Endodermal cell (in vitro differentiated cells): ENCODE measurements around the gene S100PBP. TPM values are rescaled to one million over a fixed set of nuclear protein-coding genes. Genes with fewer than 3 reads are reported as not detected.

Experiments used
- DNase-seq: peaks from one replicate; pipeline ENCODE4 v3.0.0-alpha.2; 2017
- H3K27ac ChIP-seq: 2 replicates; pipeline ENCODE4 v1.5.1; 2013; ENCODE audit warnings: mild to moderate bottlenecking, low read depth, low read length, moderate library complexity
- H3K27me3 ChIP-seq: 2 replicates; pipeline ENCODE4 v1.6.1; 2013; ENCODE audit warnings: mild to moderate bottlenecking, low read length, moderate library complexity; ENCODE audit not compliant: insufficient read depth, control insufficient read depth, poor library complexity, severe bottlenecking
- H3K36me3 ChIP-seq: 2 replicates; pipeline ENCODE4 v1.7.0; 2013; ENCODE audit warnings: mild to moderate bottlenecking, low read length, moderate library complexity; ENCODE audit not compliant: control insufficient read depth, insufficient read depth
- H3K4me1 ChIP-seq: one replicate; pipeline ENCODE4 v1.7.0; 2013; ENCODE audit warnings: low read length; ENCODE audit not compliant: control insufficient read depth, insufficient read depth
- H3K4me3 ChIP-seq: 2 replicates; pipeline ENCODE4 v1.5.1; 2013; ENCODE audit warnings: mild to moderate bottlenecking, low read length, moderate library complexity
- H3K9ac ChIP-seq: 2 replicates; pipeline ENCODE4 v1.6.1; 2013; ENCODE audit warnings: mild to moderate bottlenecking, low read length, moderate library complexity; ENCODE audit not compliant: poor library complexity, severe bottlenecking; ENCODE audit errors: extremely low read depth
- H3K9me3 ChIP-seq: 2 replicates; pipeline ENCODE4 v1.6.1; 2013; ENCODE audit warnings: mild to moderate bottlenecking, low read length, moderate library complexity; ENCODE audit not compliant: control insufficient read depth
- H3K27ac Mint-ChIP-seq: 2 replicates; pipeline ENCODE4 v1.8.0; 2020; ENCODE audit warnings: mixed read lengths
- H3K27me3 Mint-ChIP-seq: 2 replicates; pipeline ENCODE4 v1.8.0; 2021; ENCODE audit warnings: mild to moderate bottlenecking, mixed read lengths; ENCODE audit not compliant: insufficient read depth
- H3K36me3 Mint-ChIP-seq: 2 replicates; pipeline ENCODE4 v1.8.0; 2020; ENCODE audit warnings: low read depth, mixed read lengths
- H3K4me1 Mint-ChIP-seq: 2 replicates; pipeline ENCODE4 v1.8.0; 2020; ENCODE audit warnings: mixed read lengths
- H3K4me3 Mint-ChIP-seq: 2 replicates; pipeline ENCODE4 v1.8.0; 2020; ENCODE audit warnings: mild to moderate bottlenecking, moderate library complexity, mixed read lengths
- H3K9me3 Mint-ChIP-seq: 2 replicates; pipeline ENCODE4 v1.8.0; 2020; ENCODE audit warnings: mild to moderate bottlenecking, mixed read lengths
- CTCF ChIP-seq: fragments of 200-600 bp; sonication (generic); conservative IDR thresholded peaks from 2 replicates; pipeline ENCODE4 v1.5.0; 2021; ENCODE audit warnings: antibody characterized with exemption, mild to moderate bottlenecking
- WGBS, 2 experiments: methylation state at CpG; one replicate each; pipeline versions ENCODE4 v1.1.5 to v1.1.7; 2013; ENCODE audit warnings: missing lambda C conversion rate in 2 of 2, mixed read lengths in 1 of 2; ENCODE audit not compliant: insufficient coverage in 1 of 2, insufficient read length in 1 of 2; 5-methylcytosine and 5-hydroxymethylcytosine counted together
- total RNA-seq, 2 donors: library from RNA; stranded (reverse); fragmentation: NEBNext Ultra II Directional in 1 of 2; extraction: Animal tissue kit (Norgen Biotek cat#: 25700) in 1 of 2; gene quantifications; 2 replicates in 1 of 2; 3 replicates in 1 of 2; pipeline ENCODE4 v1.2.1, GENCODE V29; 2021

The S100PBP gene
- total RNA-seq, 2 donors from 2014 or later = 91.4 to 112 TPM

GRCh38 chr1:32858136-32858535 is 40.7 kb downstream of the S100PBP start:
- H3K4me3 Mint-ChIP-seq = no peak overlapping the region

GRCh38 chr1:32858791-32859190 is 41.3 kb downstream of the S100PBP start:
- TF ChIP-seq CTCF = no peak
- H3K36me3 ChIP-seq = peaks cover 63% of the 10 kb centered on the region
- no peak overlapping the region for H3K27ac Mint-ChIP-seq
- 95 to 97% methylated on average over 4 to 6 of the region's 7 CpGs for WGBS, 2 experiments
- no peaks in the 10 kb centered on the region for H3K4me1 ChIP-seq
- no peaks in the 10 kb centered on the region for H3K9me3 Mint-ChIP-seq
- no peak overlapping the region for H3K4me3 ChIP-seq
- H3K27me3 ChIP-seq = no peaks in the 10 kb centered on the region
- DNase-seq = no peak
- H3K27me3 Mint-ChIP-seq = no peaks in the 10 kb centered on the region
- no peak overlapping the region for H3K4me3 Mint-ChIP-seq
- peaks cover 41% of the 10 kb centered on the region for H3K36me3 Mint-ChIP-seq
- H3K27ac ChIP-seq = no peak overlapping the region
- H3K9me3 ChIP-seq = no peaks in the 10 kb centered on the region
- peaks cover 3% of the 10 kb centered on the region for H3K4me1 Mint-ChIP-seq
- H3K9ac ChIP-seq = no peak overlapping the region

More at GRCh38 chr1:32858136-32858535, 40.7 kb downstream of the S100PBP start:
- Histone ChIP-seq H3K4me3 (no peak overlapping the region), H3K9ac (no peak overlapping the region), H3K27ac (no peak overlapping the region), H3K9me3 (no peaks in the 10 kb centered on the region), H3K4me1 (no peaks in the 10 kb centered on the region), H3K36me3 (peaks cover 67% of the 10 kb centered on the region), H3K27me3 (no peaks in the 10 kb centered on the region)
- Mint-ChIP-seq H3K9me3 (no peaks in the 10 kb centered on the region), H3K27ac (no peak overlapping the region), H3K36me3 (peaks cover 47% of the 10 kb centered on the region), H3K27me3 (no peaks in the 10 kb centered on the region), H3K4me1 (peaks cover 3% of the 10 kb centered on the region)
- no peak for TF ChIP-seq CTCF
- 96 to 100% methylated on average over 2 of the region's 2 CpGs for WGBS, 2 experiments
- DNase-seq = no peak

- DNase-seq = no peak
- Histone ChIP-seq H3K4me3 (no peak overlapping the region), H3K27me3 (no peaks in the 10 kb centered on the region), H3K36me3 (peaks cover 52% of the 10 kb centered on the region), H3K9ac (no peak overlapping the region), H3K27ac (no peak overlapping the region), H3K9me3 (no peaks in the 10 kb centered on the region), H3K4me1 (no peaks in the 10 kb centered on the region)
- no peak overlapping the region for H3K4me3 Mint-ChIP-seq
- no peak for TF ChIP-seq CTCF
- peaks cover 36% of the 10 kb centered on the region for H3K36me3 Mint-ChIP-seq
- H3K27me3 Mint-ChIP-seq = no peaks in the 10 kb centered on the region
- H3K27ac Mint-ChIP-seq = no peak overlapping the region
- no peaks in the 10 kb centered on the region for H3K9me3 Mint-ChIP-seq
- no peaks in the 10 kb centered on the region for H3K4me1 Mint-ChIP-seq
- WGBS, 2 experiments = 99 to 100% methylated on average over 2 of the region's 2 CpGs
Measured at GRCh38 chr1:32859915-32860314, 42.5 kb downstream of the S100PBP start.
